ENCODE measurements around the gene BRME1. TPM values are rescaled to one million over a fixed set of nuclear protein-coding genes. Genes with fewer than 3 reads are reported as not detected.

Gene BRME1
- total RNA-seq, 1 donor from 2014 or later = 3.4 TPM

DNA sequence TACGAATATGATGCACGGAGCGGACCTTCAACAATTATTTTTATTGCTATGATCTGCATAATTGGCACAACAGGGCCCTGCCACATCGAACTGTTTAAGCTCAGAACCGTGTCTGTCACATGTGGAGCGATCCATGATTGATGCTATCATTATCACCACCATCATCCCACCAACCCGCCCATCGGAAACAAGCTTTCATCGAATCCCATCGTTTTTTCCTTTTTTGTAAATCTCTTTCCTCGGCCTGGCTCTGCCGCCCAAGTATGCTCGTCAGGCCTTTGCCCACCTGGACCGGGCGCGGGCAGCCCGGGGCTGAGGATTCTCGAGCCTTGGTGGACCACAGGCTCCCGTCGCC, 45.9 kb upstream of the BRME1 start:
- peak overlapping the region; percentile 85 for H3K27ac Mint-ChIP-seq (ENCODE audit: unreplicated experiment)
- H3K27me3 Mint-ChIP-seq (ENCODE audit: unreplicated experiment) = peaks cover 9% of the 10 kb centered on the region
- TF ChIP-seq, protein P1, sequence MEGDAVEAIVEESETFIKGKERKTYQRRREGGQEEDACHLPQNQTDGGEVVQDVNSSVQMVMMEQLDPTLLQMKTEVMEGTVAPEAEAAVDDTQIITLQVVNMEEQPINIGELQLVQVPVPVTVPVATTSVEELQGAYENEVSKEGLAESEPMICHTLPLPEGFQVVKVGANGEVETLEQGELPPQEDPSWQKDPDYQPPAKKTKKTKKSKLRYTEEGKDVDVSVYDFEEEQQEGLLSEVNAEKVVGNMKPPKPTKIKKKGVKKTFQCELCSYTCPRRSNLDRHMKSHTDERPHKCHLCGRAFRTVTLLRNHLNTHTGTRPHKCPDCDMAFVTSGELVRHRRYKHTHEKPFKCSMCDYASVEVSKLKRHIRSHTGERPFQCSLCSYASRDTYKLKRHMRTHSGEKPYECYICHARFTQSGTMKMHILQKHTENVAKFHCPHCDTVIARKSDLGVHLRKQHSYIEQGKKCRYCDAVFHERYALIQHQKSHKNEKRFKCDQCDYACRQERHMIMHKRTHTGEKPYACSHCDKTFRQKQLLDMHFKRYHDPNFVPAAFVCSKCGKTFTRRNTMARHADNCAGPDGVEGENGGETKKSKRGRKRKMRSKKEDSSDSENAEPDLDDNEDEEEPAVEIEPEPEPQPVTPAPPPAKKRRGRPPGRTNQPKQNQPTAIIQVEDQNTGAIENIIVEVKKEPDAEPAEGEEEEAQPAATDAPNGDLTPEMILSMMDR (IDR thresholded peaks at IDR 0.05; ENCODE audit: unreplicated experiment) = no peak
- DNase-seq (ENCODE audit: low spot score) = no peak
- H3K4me1 Mint-ChIP-seq (ENCODE audit: unreplicated experiment) = peaks cover 5% of the 10 kb centered on the region
- no peaks in the 10 kb centered on the region for H3K36me3 Mint-ChIP-seq (ENCODE audit: low read depth, unreplicated experiment)
- no peaks in the 10 kb centered on the region for H3K9me3 Mint-ChIP-seq (ENCODE audit: unreplicated experiment)
- peak overlapping the region; percentile 89 for H3K4me3 Mint-ChIP-seq (ENCODE audit: unreplicated experiment)

DNA sequence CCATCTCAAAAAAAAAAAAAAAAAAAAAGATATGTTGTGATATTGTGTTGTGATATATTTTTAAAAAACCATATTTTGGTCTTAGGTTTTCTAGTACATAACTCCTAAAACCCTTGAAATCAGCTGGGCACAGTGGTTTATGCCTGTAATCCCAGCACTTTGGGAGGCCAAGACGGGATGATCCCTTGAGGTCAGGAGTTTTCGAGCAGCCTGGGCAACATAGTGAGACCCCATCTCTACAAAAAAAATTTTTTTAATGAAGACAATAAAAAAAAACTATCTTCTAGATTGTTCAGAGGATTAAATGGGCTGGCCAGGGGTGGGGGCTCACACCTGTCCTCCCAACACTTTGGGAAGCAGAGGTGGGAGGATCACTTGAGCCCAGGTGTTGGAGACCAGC, 45.1 kb upstream of the BRME1 start:
- TF ChIP-seq, protein P1 (IDR thresholded peaks at IDR 0.05; ENCODE audit: unreplicated experiment) = no peak
- H3K36me3 Mint-ChIP-seq (ENCODE audit: low read depth, unreplicated experiment) = no peaks in the 10 kb centered on the region
- H3K9me3 Mint-ChIP-seq (ENCODE audit: unreplicated experiment) = no peaks in the 10 kb centered on the region
- DNase-seq (ENCODE audit: low spot score) = no peak
- H3K4me1 Mint-ChIP-seq (ENCODE audit: unreplicated experiment) = peaks cover 5% of the 10 kb centered on the region
- no peak overlapping the region for H3K27ac Mint-ChIP-seq (ENCODE audit: unreplicated experiment)
- peaks cover 6% of the 10 kb centered on the region for H3K27me3 Mint-ChIP-seq (ENCODE audit: unreplicated experiment)
- no peak overlapping the region for H3K4me3 Mint-ChIP-seq (ENCODE audit: unreplicated experiment)

DNA sequence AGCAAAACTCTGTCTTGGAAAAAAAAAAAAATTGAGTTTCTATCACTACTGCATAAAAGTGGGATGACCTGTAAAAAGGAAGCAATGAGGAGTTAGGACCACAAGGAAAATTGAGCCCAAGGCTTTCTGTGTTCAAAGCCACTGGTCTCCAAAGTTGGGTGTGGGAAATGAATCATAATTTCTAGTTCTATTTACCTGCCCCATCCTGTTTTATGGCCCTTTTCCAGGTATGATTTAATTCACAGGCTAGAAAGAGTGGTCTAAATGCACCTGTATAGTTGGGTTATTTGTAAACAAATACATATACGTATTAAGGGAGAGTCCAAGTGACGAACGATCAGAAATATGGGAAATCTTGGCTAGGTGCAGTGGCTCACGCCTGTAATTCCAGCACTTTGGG, 40.5 kb upstream of the BRME1 start:
- no peak for DNase-seq (ENCODE audit: low spot score)
- TF ChIP-seq, protein P1 (IDR thresholded peaks at IDR 0.05; ENCODE audit: unreplicated experiment) = no peak
- no peak overlapping the region for H3K27ac Mint-ChIP-seq (ENCODE audit: unreplicated experiment)
- no peaks in the 10 kb centered on the region for H3K4me1 Mint-ChIP-seq (ENCODE audit: unreplicated experiment)
- no peaks in the 10 kb centered on the region for H3K36me3 Mint-ChIP-seq (ENCODE audit: low read depth, unreplicated experiment)
- H3K9me3 Mint-ChIP-seq (ENCODE audit: unreplicated experiment) = no peaks in the 10 kb centered on the region
- peaks cover 3% of the 10 kb centered on the region for H3K27me3 Mint-ChIP-seq (ENCODE audit: unreplicated experiment)
- no peak overlapping the region for H3K4me3 Mint-ChIP-seq (ENCODE audit: unreplicated experiment)

DNA sequence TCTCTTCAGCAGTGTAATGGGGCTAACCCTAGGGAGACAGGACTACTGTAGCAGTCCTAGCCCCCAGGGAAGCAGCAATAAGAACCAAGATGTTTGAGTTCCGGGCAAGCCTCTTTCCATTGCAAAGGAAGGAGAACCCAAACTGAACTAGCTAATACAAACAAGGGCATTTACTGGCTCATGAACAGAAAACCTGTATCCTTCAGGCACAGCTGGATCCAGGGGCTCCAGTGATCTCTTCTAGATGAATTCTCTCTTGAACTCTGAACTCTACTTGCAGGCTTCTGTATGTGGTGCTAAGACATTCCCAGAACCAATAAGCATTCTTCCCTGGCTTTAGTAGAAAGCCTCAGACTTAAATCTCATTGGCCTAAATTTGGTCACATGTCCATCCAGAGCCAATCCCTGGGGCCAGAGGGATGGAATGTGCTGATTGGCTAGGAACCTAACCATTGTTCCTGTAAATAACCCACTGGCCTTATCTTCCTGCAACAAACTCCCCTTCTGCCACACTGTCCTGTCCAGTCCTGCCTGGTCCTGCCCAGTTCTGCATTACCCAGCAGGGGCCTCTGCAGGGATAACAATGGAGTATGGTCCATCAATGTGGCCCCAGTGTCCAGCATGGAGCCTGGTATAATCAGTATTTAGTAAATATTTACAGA, 36.2 kb upstream of the BRME1 start:
- no peak for DNase-seq (ENCODE audit: low spot score)
- TF ChIP-seq, protein P1 (IDR thresholded peaks at IDR 0.05; ENCODE audit: unreplicated experiment) = no peak

DNA sequence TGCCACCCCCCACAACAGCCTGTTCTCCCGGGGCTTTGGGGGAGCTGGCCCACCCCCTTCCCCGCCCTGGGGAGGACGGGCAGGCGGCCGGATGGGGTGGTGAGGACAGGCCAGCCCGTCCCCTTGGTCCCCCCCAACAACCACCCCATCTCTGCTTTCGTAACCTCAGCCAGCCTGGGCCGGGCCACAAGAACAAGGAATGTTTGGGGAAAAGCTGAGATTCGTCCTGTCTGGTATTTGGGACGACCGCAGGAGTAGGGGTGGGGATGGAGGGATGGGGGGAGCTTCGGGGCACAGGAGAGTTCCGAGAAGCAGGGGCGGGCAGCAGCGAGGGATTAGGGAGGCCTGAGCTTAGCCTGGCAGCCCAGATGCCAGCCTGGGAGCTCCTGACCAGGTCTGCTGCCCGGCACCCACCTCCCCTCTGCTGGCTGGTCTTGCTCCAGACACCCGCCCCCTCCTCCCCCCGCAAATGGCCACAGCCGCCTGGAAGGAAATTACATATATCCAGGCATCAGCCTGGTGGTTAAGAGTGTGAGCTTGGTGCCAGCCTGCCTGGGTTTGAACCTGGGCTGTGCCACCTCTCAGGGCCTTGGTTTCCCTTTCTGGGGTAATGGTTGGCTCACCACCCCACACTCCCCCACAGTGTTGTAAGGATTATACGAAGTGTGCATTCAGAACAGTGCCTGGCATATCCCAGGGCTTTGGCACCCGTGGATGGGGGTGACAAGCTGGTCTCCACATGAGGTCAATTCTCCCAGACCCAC, 32.6 kb upstream of the BRME1 start, which contains the start of gene PODNL1:
TSS of gene PODNL1 (minus strand) at position 117 of the 764 bp plus-strand sequence. CDS start 236 bp downstream, outside the sequence.
- Mint-ChIP-seq H3K4me3 (ENCODE audit: unreplicated experiment) (no peak within 1 kb of the TSS), H3K27me3 (ENCODE audit: unreplicated experiment) (peaks cover 11% of the 10 kb centered on the region), H3K4me1 (ENCODE audit: unreplicated experiment) (no peaks in the 10 kb centered on the region), H3K36me3 (ENCODE audit: low read depth, unreplicated experiment) (no peaks in the 10 kb centered on the region), H3K9me3 (ENCODE audit: unreplicated experiment) (no peaks in the 10 kb centered on the region), H3K27ac (ENCODE audit: unreplicated experiment) (no peak within 1 kb of the TSS)
- TF ChIP-seq, protein P1 (IDR thresholded peaks at IDR 0.05; ENCODE audit: unreplicated experiment) = no peak
- no peak for DNase-seq (ENCODE audit: low spot score)

More for the DNA sequence above, 36.2 kb upstream of the BRME1 start:
- Mint-ChIP-seq H3K4me3 (ENCODE audit: unreplicated experiment) (no peak overlapping the region), H3K4me1 (ENCODE audit: unreplicated experiment) (no peaks in the 10 kb centered on the region), H3K27ac (ENCODE audit: unreplicated experiment) (no peak overlapping the region), H3K27me3 (ENCODE audit: unreplicated experiment) (peaks cover 1% of the 10 kb centered on the region), H3K36me3 (ENCODE audit: low read depth, unreplicated experiment) (no peaks in the 10 kb centered on the region), H3K9me3 (ENCODE audit: unreplicated experiment) (no peaks in the 10 kb centered on the region)

Data from endothelial cell (in vitro differentiated cells).